ENCODE measurements around the gene SLFN14.
"Not testable (repeated sequence)": the region's sequence is repeated elsewhere in the genome, so short reads cannot be mapped to it uniquely, and the experiment has no call there.

Gene SLFN14

DNA sequence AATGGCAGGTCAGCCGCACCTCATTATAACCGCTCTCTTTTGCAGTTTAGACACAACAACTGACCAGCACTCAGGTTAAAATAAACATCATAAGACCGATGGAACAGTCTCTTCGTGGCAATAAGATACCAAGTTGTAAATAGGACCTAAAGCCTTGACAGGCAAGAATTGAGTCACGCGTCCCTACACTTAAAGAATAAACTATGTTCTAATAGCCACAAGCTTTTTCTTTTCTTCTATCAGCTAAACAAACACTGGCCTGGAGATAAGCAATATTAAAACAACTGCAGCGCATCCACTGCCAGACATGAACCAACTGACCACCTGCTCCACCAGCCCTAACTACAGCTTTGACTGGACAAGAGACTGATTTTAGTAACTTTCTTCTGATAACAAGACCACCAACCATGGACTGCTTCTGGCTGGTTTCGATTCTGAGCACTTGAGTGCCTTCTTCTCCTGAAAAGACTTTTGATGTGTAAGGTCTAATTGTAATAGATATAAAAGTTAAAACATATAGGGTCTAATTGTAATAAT is 40.6 kb downstream of the SLFN14 start:
- DNase-seq, result no peak

DNA sequence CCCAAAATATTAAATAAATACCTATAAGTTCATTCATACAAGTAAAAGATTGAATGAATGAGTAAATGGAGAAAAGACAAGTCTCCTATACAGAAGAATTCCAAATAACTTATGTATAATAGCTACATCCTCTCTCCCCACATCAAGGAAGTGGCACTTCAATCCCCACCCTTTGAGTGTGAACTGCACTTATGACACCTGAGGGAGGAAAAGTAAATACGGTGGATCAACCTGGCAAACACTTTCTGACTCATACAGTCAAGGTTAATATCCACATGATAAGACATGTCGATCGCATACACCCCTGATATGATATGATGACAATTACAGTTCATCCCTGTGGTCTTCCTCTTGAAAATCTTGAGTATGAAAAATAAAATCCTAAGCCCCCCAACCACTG is 41.2 kb downstream of the SLFN14 start:
- no peak for DNase-seq

DNA sequence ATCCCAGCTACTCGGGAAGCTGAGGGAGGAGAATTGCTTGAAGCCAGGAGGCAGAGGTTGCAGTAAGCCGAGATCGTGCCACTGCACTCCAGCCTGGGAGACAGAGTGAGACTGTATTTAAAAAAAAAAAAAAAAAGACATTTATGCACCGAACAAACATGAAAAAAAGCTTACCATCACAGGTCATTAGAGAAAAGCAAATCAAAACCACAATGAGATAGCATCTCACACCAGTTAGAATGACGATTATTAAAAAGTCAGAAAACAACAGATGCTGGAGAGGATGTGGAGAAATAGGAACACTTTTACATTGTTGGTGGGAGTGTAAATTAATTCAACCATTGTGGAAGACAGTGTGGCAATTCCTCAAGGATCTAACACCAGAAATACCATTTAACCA is 42.2 kb downstream of the SLFN14 start:
- DNase-seq, result not testable (repeated sequence)

- no peak for DNase-seq
Measured at GRCh38 chr17:35515027-35515426, 45.6 kb downstream of the SLFN14 start.

GRCh38 chr17:35514564-35514963 is 46.1 kb downstream of the SLFN14 start:
- DNase-seq, result no peak
